ENCODE measurements around the gene COL28A1.

COL28A1 gene

GRCh38 chr7:7495171-7495570 is 40.5 kb downstream of the COL28A1 start:
- CTCF ChIA-PET, result no interaction called here

GRCh38 chr7:7491044-7491443 is 44.6 kb downstream of the COL28A1 start:
- ChIA-PET POLR2A (no interaction called here), CTCF (interaction anchor here (2.1 kb wide), 1 partner anchor 67 kb away, joined by 7 read pairs; no protein-coding TSS in a partner anchor)
- DNase-seq (ENCODE audit: extremely low spot score), result no peak
- no peak for TF ChIP-seq CTCF (IDR thresholded peaks at IDR 0.05; ENCODE audit: control extremely low read depth, extremely low read depth, low read depth, missing control alignments)

More at GRCh38 chr7:7495171-7495570, 40.5 kb downstream of the COL28A1 start:
- TF ChIP-seq CTCF (IDR thresholded peaks at IDR 0.05; ENCODE audit: control extremely low read depth, extremely low read depth, low read depth, missing control alignments), result no peak
- DNase-seq (ENCODE audit: extremely low spot score), result no peak
- POLR2A ChIA-PET, result no interaction called here

- TF ChIP-seq CTCF (IDR thresholded peaks at IDR 0.05; ENCODE audit: control extremely low read depth, extremely low read depth, low read depth, missing control alignments), result no peak
- DNase-seq (ENCODE audit: extremely low spot score), result no peak
- POLR2A ChIA-PET, result no interaction called here
- CTCF ChIA-PET, result no interaction called here
Measured at GRCh38 chr7:7490003-7490402, 45.7 kb downstream of the COL28A1 start.

- no peak for DNase-seq (ENCODE audit: extremely low spot score)
- TF ChIP-seq CTCF (IDR thresholded peaks at IDR 0.05; ENCODE audit: control extremely low read depth, extremely low read depth, low read depth, missing control alignments), result no peak
- ChIA-PET CTCF (no interaction called here), POLR2A (no interaction called here)
Measured at GRCh38 chr7:7489546-7489945, 46.1 kb downstream of the COL28A1 start.

- ChIA-PET POLR2A (no interaction called here), CTCF (no interaction called here)
- DNase-seq (ENCODE audit: extremely low spot score), result no peak
- no peak for TF ChIP-seq CTCF (IDR thresholded peaks at IDR 0.05; ENCODE audit: control extremely low read depth, extremely low read depth, low read depth, missing control alignments)
Measured at GRCh38 chr7:7486362-7486761, 49.3 kb downstream of the COL28A1 start.

- POLR2A ChIA-PET, result no interaction called here
- DNase-seq (ENCODE audit: extremely low spot score), result no peak
- TF ChIP-seq CTCF (IDR thresholded peaks at IDR 0.05; ENCODE audit: control extremely low read depth, extremely low read depth, low read depth, missing control alignments), result no peak
- CTCF ChIA-PET, result interaction anchor here (1.5 kb wide), 1 partner anchor 29 kb away, joined by 4 read pairs; no protein-coding TSS in a partner anchor
Measured at GRCh38 chr7:7484072-7484471, 51.6 kb downstream of the COL28A1 start.

- CTCF ChIA-PET, result no interaction called here
Measured at GRCh38 chr7:7481802-7482201, 53.9 kb downstream of the COL28A1 start.

More at GRCh38 chr7:7481802-7482201, 53.9 kb downstream of the COL28A1 start:
- POLR2A ChIA-PET, result no interaction called here
- no peak for TF ChIP-seq CTCF (IDR thresholded peaks at IDR 0.05; ENCODE audit: control extremely low read depth, extremely low read depth, low read depth, missing control alignments)
- no peak for DNase-seq (ENCODE audit: extremely low spot score)

Measured in GM10248 (cell line).